ENCODE data around the gene USP37. TPM values are rescaled to one million over a fixed set of nuclear protein-coding genes. Genes with fewer than 3 reads are reported as not detected.

USP37 gene
- total RNA-seq, 1 donor from 2014 or later = 9.5 TPM

- Mint-ChIP-seq H3K27me3 (ENCODE audit: low read depth) (no peaks in the 10 kb centered on the region), H3K4me3 (ENCODE audit: unreplicated experiment) (peak overlapping the region; percentile 72), H3K36me3 (ENCODE audit: low read depth) (peaks cover 10% of the 10 kb centered on the region), H3K27ac (ENCODE audit: unreplicated experiment) (peak overlapping the region; percentile 81), H3K9me3 (ENCODE audit: low read depth) (no peaks in the 10 kb centered on the region), H3K4me1 (ENCODE audit: low read depth) (peaks cover 32% of the 10 kb centered on the region)
- TF ChIP-seq CTCF (IDR thresholded peaks at IDR 0.05) = peak; percentile 83
- peak; percentile 98 for DNase-seq (ENCODE audit: low spot score)
Measured at GRCh38 chr2:218406209-218406948, 161.8 kb downstream of the USP37 start.

- H3K27me3 Mint-ChIP-seq (ENCODE audit: low read depth) = no peaks in the 10 kb centered on the region
- DNase-seq (ENCODE audit: low spot score) = no peak
- TF ChIP-seq CTCF (IDR thresholded peaks at IDR 0.05) = no peak
- peak overlapping the region; percentile 81 for H3K27ac Mint-ChIP-seq (ENCODE audit: unreplicated experiment)
- peak overlapping the region; percentile 65 for H3K4me3 Mint-ChIP-seq (ENCODE audit: unreplicated experiment)
- H3K36me3 Mint-ChIP-seq (ENCODE audit: low read depth) = peaks cover 10% of the 10 kb centered on the region
- H3K9me3 Mint-ChIP-seq (ENCODE audit: low read depth) = no peaks in the 10 kb centered on the region
- H3K4me1 Mint-ChIP-seq (ENCODE audit: low read depth) = peaks cover 35% of the 10 kb centered on the region
Measured at GRCh38 chr2:218405746-218406208, 162.4 kb downstream of the USP37 start.

GRCh38 chr2:218405086-218405745, 162.9 kb downstream of the USP37 start:
- Mint-ChIP-seq H3K27ac (ENCODE audit: unreplicated experiment) (peak overlapping the region; percentile 81), H3K9me3 (ENCODE audit: low read depth) (no peaks in the 10 kb centered on the region), H3K36me3 (ENCODE audit: low read depth) (peaks cover 10% of the 10 kb centered on the region), H3K4me1 (ENCODE audit: low read depth) (peaks cover 35% of the 10 kb centered on the region), H3K4me3 (ENCODE audit: unreplicated experiment) (no peak overlapping the region), H3K27me3 (ENCODE audit: low read depth) (no peaks in the 10 kb centered on the region)
- no peak for TF ChIP-seq CTCF (IDR thresholded peaks at IDR 0.05)
- DNase-seq (ENCODE audit: low spot score) = no peak

GRCh38 chr2:218404351-218405085, 163.6 kb downstream of the USP37 start:
- H3K4me1 Mint-ChIP-seq (ENCODE audit: low read depth) = peaks cover 35% of the 10 kb centered on the region
- H3K27ac Mint-ChIP-seq (ENCODE audit: unreplicated experiment) = peak overlapping the region; percentile 51
- H3K36me3 Mint-ChIP-seq (ENCODE audit: low read depth) = peaks cover 10% of the 10 kb centered on the region
- H3K9me3 Mint-ChIP-seq (ENCODE audit: low read depth) = no peaks in the 10 kb centered on the region
- no peak for DNase-seq (ENCODE audit: low spot score)
- no peak overlapping the region for H3K4me3 Mint-ChIP-seq (ENCODE audit: unreplicated experiment)
- no peak for TF ChIP-seq CTCF (IDR thresholded peaks at IDR 0.05)
- no peaks in the 10 kb centered on the region for H3K27me3 Mint-ChIP-seq (ENCODE audit: low read depth)

GRCh38 chr2:218403810-218404209, 164.3 kb downstream of the USP37 start:
- no peak overlapping the region for H3K4me3 Mint-ChIP-seq (ENCODE audit: unreplicated experiment)
- H3K9me3 Mint-ChIP-seq (ENCODE audit: low read depth) = no peaks in the 10 kb centered on the region
- H3K27ac Mint-ChIP-seq (ENCODE audit: unreplicated experiment) = no peak overlapping the region
- H3K36me3 Mint-ChIP-seq (ENCODE audit: low read depth) = peaks cover 10% of the 10 kb centered on the region
- DNase-seq (ENCODE audit: low spot score) = no peak
- peaks cover 35% of the 10 kb centered on the region for H3K4me1 Mint-ChIP-seq (ENCODE audit: low read depth)
- H3K27me3 Mint-ChIP-seq (ENCODE audit: low read depth) = no peaks in the 10 kb centered on the region
- TF ChIP-seq CTCF (IDR thresholded peaks at IDR 0.05) = no peak
